PC-9 (cell line): Measurements from ENCODE around the gene GPATCH2.

Experiments
- EZH2 ChIP-seq: fragments of 200-600 bp; sonication (generic); IDR thresholded peaks from 2 replicates; pipeline ENCODE4 v1.8.0; 2017; ENCODE audit warnings: antibody characterized with exemption, low read depth
- TF ChIP-seq, protein P1 (sequence below): fragments of 200-600 bp; sonication (generic); conservative IDR thresholded peaks from 2 replicates; pipeline ENCODE4 v1.6.1; 2017; ENCODE audit warnings: mixed run types, antibody characterized with exemption, mild to moderate bottlenecking, moderate library complexity

DNA sequence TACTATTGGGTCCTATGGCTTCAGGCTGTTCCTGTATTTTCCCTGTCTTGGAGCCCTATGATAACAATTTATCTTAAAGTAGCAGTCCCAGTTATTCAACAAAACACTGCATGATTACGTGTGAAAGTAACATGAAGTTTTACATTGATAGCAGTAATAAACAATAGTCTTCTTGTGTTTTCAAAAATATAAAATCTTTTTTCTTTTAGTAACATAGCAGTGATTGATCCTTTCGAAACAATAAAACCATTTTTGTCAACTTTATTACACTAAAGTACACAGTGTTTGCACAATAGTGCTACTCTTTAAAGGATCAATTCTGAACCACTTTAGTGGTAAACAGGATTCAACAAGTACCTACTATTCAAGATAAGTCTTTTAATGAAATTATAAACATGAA is 90.6 kb downstream of the GPATCH2 start:
- TF ChIP-seq, protein P1, sequence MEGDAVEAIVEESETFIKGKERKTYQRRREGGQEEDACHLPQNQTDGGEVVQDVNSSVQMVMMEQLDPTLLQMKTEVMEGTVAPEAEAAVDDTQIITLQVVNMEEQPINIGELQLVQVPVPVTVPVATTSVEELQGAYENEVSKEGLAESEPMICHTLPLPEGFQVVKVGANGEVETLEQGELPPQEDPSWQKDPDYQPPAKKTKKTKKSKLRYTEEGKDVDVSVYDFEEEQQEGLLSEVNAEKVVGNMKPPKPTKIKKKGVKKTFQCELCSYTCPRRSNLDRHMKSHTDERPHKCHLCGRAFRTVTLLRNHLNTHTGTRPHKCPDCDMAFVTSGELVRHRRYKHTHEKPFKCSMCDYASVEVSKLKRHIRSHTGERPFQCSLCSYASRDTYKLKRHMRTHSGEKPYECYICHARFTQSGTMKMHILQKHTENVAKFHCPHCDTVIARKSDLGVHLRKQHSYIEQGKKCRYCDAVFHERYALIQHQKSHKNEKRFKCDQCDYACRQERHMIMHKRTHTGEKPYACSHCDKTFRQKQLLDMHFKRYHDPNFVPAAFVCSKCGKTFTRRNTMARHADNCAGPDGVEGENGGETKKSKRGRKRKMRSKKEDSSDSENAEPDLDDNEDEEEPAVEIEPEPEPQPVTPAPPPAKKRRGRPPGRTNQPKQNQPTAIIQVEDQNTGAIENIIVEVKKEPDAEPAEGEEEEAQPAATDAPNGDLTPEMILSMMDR = no peak
- no peak for TF ChIP-seq EZH2
